HepG2 (cell line): ENCODE measurements around the gene SOCS1. TPM values are rescaled to one million over a fixed set of nuclear protein-coding genes. Genes with fewer than 3 reads are reported as not detected.

Source experiments
- CBX1 ChIP-seq: IDR thresholded peaks from one replicate; pipeline ENCODE4 v1.6.1; 2016; ENCODE audit warnings: antibody characterized with exemption, low read depth
- HIVEP1 ChIP-seq: sonication (generic); formaldehyde crosslinking; IDR thresholded peaks from 2 replicates; pipeline ENCODE4 v1.4.0; 2020; ENCODE audit warnings: mild to moderate bottlenecking, missing genetic modification reagents
- SSRP1 ChIP-seq: IDR thresholded peaks from 2 replicates; pipeline ENCODE4 v1.6.1; 2016; ENCODE audit warnings: control low read depth
- TARDBP ChIP-seq: sonication (generic); formaldehyde crosslinking; IDR thresholded peaks from 2 replicates; pipeline ENCODE4 v1.8.0; 2022; ENCODE audit warnings: mild to moderate bottlenecking, missing genetic modification reagents
- TEAD2 ChIP-seq: sonication (generic); formaldehyde crosslinking; IDR thresholded peaks from 2 replicates; pipeline ENCODE4 v1.9.0; 2021; ENCODE audit warnings: missing genetic modification reagents
- U2AF2 ChIP-seq: fragments of 200-400 bp; formaldehyde crosslinking; IDR thresholded peaks from 2 replicates; pipeline ENCODE4 v1.6.1; 2017; ENCODE audit warnings: low read depth, mild to moderate bottlenecking, low read length
- ZNF557 ChIP-seq: sonication (generic); formaldehyde crosslinking; IDR thresholded peaks from 2 replicates; pipeline ENCODE4 v1.4.0; 2020; ENCODE audit warnings: missing genetic modification reagents
- polyA plus RNA-seq, 8 experiments: library from polyadenylated mRNA; depleted of rRNA in 3 of 8; stranded (reverse) in 7 of 8; unstranded in 1 of 8; fragments of >200 nt; fragmentation: Illumina TruSeq in 4 of 8; extraction: Trizol in 4 of 8; gene quantifications; 2 replicates each; pipeline versions ENCODE4 v1.2.1 to v1.2.3, GENCODE V29; 2011 to 2016; ENCODE audit warnings: low read depth in 4 of 8, missing spikeins in 1 of 8, mixed read lengths in 1 of 8; ENCODE audit not compliant: insufficient read depth in 1 of 8
- total RNA-seq, 5 experiments: library from RNA; depleted of rRNA; stranded (reverse); fragments of >200 nt; fragmentation: Illumina TruSeq; extraction: Trizol; gene quantifications; 2 replicates each; pipeline ENCODE4 v1.2.3, GENCODE V29; 2016; ENCODE audit warnings: low read depth in 1 of 5
- TF ChIP-seq, protein P1 (sequence below), 2 experiments: sonication (generic) in 1 of 2; formaldehyde crosslinking in 1 of 2; IDR thresholded peaks; 2 replicates each; pipeline versions ENCODE4 v1.4.0 to v1.6.1; 2018 to 2020; ENCODE audit warnings: missing genetic modification reagents in 2 of 2, borderline replicate concordance in 1 of 2, low read depth in 1 of 2, mild to moderate bottlenecking in 1 of 2, missing biosample characterization in 1 of 2
- TF ChIP-seq, protein P2 (sequence below): sonication (generic); formaldehyde crosslinking; IDR thresholded peaks from 2 replicates; pipeline ENCODE4 v1.4.0; 2020; ENCODE audit warnings: missing genetic modification reagents
- TF ChIP-seq, protein P3 (sequence below): sonication (generic); IDR thresholded peaks from 2 replicates; pipeline ENCODE4 v1.6.1; 2016; ENCODE audit warnings: low read depth, borderline replicate concordance
- TF ChIP-seq, protein P4 (sequence below): sonication (generic); formaldehyde crosslinking; IDR thresholded peaks from 2 replicates; pipeline ENCODE4 v1.9.0; 2021; ENCODE audit warnings: mild to moderate bottlenecking, missing genetic modification reagents
- TF ChIP-seq, protein P5 (sequence below): sonication (generic); formaldehyde crosslinking; IDR thresholded peaks from 2 replicates; pipeline ENCODE4 v1.5.0; 2020; ENCODE audit warnings: mild to moderate bottlenecking, missing genetic modification reagents

Gene SOCS1
- total and polyA plus RNA-seq, 2 of the 13 experiments (the other 11 are each of a cell fraction or from before 2014, with no cell fraction given): 5.3 to 6.3 TPM

DNA sequence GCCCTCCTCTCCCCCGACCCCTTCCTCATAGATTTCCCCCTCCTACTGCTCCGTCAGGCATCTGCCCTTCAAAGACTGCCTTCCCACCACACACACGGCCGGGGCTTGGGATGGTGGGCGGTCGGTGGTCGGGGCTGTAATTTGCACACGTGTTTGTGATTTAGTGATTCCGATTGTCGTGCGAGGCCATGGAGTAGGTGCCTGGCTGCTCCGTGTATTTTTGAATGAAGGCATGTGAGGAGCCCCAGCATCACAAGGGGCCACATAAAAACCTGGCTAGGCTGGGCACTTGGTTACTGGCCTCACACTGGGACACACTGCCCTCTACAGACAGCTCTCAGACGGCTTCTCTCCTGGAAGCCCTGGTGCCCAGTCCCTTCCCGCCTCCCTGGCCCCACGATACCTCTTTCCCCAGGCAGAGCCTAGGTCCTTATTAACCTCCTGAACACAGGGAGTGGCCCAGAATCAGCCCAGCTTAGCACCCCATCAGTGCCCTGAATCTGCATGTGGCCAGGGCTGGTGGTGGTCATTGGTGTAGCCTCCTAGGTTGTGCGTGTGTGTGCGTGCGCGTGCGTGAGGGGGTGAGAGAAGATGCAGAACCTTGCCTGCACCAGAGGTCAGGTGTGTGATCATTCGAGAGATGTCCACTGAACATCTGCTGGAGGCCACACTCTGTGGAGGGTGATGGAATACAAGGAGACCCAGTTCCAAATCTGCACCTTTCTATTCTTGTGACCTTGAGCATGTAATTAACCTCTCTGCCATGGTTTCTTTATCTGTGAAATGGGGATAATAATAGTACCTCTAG, 1.3 kb upstream of the SOCS1 start (continued):
- TF ChIP-seq, protein P1, sequence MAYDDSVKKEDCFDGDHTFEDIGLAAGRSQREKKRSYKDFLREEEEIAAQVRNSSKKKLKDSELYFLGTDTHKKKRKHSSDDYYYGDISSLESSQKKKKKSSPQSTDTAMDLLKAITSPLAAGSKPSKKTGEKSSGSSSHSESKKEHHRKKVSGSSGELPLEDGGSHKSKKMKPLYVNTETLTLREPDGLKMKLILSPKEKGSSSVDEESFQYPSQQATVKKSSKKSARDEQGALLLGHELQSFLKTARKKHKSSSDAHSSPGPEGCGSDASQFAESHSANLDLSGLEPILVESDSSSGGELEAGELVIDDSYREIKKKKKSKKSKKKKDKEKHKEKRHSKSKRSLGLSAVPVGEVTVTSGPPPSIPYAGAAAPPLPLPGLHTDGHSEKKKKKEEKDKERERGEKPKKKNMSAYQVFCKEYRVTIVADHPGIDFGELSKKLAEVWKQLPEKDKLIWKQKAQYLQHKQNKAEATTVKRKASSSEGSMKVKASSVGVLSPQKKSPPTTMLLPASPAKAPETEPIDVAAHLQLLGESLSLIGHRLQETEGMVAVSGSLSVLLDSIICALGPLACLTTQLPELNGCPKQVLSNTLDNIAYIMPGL (CRISPR knock-in tag; IDR thresholded peaks at IDR 0.05; ENCODE audit: borderline replicate concordance in 1 of 2, low read depth in 1 of 2): peak; percentile 96 to 98
- TF ChIP-seq TEAD2 (CRISPR knock-in tag) (no peak; the same call in 1 of the 2 replicates), U2AF2 (no peak), ZNF557 (peak; percentile 49; the same call in 1 of the 2 replicates), HIVEP1 (peak; percentile 12; the same call in 1 of the 2 replicates), CBX1 (peak; percentile 70), SSRP1 (CRISPR knock-in tag) (peak; percentile 61; the same call in 1 of the 2 replicates), TARDBP (CRISPR knock-in tag) (peak; percentile 95)
- TF ChIP-seq, protein P2, sequence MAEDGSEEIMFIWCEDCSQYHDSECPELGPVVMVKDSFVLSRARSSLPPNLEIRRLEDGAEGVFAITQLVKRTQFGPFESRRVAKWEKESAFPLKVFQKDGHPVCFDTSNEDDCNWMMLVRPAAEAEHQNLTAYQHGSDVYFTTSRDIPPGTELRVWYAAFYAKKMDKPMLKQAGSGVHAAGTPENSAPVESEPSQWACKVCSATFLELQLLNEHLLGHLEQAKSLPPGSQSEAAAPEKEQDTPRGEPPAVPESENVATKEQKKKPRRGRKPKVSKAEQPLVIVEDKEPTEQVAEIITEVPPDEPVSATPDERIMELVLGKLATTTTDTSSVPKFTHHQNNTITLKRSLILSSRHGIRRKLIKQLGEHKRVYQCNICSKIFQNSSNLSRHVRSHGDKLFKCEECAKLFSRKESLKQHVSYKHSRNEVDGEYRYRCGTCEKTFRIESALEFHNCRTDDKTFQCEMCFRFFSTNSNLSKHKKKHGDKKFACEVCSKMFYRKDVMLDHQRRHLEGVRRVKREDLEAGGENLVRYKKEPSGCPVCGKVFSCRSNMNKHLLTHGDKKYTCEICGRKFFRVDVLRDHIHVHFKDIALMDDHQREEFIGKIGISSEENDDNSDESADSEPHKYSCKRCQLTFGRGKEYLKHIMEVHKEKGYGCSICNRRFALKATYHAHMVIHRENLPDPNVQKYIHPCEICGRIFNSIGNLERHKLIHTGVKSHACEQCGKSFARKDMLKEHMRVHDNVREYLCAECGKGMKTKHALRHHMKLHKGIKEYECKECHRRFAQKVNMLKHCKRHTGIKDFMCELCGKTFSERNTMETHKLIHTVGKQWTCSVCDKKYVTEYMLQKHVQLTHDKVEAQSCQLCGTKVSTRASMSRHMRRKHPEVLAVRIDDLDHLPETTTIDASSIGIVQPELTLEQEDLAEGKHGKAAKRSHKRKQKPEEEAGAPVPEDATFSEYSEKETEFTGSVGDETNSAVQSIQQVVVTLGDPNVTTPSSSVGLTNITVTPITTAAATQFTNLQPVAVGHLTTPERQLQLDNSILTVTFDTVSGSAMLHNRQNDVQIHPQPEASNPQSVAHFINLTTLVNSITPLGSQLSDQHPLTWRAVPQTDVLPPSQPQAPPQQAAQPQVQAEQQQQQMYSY: peak; percentile 88
- TF ChIP-seq, protein P3, sequence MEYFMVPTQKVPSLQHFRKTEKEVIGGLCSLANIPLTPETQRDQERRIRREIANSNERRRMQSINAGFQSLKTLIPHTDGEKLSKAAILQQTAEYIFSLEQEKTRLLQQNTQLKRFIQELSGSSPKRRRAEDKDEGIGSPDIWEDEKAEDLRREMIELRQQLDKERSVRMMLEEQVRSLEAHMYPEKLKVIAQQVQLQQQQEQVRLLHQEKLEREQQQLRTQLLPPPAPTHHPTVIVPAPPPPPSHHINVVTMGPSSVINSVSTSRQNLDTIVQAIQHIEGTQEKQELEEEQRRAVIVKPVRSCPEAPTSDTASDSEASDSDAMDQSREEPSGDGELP: peak; percentile 37; the same call in 1 of the 2 replicates
- TF ChIP-seq, protein P4, sequence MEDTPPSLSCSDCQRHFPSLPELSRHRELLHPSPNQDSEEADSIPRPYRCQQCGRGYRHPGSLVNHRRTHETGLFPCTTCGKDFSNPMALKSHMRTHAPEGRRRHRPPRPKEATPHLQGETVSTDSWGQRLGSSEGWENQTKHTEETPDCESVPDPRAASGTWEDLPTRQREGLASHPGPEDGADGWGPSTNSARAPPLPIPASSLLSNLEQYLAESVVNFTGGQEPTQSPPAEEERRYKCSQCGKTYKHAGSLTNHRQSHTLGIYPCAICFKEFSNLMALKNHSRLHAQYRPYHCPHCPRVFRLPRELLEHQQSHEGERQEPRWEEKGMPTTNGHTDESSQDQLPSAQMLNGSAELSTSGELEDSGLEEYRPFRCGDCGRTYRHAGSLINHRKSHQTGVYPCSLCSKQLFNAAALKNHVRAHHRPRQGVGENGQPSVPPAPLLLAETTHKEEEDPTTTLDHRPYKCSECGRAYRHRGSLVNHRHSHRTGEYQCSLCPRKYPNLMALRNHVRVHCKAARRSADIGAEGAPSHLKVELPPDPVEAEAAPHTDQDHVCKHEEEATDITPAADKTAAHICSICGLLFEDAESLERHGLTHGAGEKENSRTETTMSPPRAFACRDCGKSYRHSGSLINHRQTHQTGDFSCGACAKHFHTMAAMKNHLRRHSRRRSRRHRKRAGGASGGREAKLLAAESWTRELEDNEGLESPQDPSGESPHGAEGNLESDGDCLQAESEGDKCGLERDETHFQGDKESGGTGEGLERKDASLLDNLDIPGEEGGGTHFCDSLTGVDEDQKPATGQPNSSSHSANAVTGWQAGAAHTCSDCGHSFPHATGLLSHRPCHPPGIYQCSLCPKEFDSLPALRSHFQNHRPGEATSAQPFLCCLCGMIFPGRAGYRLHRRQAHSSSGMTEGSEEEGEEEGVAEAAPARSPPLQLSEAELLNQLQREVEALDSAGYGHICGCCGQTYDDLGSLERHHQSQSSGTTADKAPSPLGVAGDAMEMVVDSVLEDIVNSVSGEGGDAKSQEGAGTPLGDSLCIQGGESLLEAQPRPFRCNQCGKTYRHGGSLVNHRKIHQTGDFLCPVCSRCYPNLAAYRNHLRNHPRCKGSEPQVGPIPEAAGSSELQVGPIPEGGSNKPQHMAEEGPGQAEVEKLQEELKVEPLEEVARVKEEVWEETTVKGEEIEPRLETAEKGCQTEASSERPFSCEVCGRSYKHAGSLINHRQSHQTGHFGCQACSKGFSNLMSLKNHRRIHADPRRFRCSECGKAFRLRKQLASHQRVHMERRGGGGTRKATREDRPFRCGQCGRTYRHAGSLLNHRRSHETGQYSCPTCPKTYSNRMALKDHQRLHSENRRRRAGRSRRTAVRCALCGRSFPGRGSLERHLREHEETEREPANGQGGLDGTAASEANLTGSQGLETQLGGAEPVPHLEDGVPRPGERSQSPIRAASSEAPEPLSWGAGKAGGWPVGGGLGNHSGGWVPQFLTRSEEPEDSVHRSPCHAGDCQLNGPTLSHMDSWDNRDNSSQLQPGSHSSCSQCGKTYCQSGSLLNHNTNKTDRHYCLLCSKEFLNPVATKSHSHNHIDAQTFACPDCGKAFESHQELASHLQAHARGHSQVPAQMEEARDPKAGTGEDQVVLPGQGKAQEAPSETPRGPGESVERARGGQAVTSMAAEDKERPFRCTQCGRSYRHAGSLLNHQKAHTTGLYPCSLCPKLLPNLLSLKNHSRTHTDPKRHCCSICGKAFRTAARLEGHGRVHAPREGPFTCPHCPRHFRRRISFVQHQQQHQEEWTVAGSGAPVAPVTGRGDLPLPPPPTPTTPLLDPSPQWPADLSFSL (CRISPR knock-in tag): no peak
- TF ChIP-seq, protein P5, sequence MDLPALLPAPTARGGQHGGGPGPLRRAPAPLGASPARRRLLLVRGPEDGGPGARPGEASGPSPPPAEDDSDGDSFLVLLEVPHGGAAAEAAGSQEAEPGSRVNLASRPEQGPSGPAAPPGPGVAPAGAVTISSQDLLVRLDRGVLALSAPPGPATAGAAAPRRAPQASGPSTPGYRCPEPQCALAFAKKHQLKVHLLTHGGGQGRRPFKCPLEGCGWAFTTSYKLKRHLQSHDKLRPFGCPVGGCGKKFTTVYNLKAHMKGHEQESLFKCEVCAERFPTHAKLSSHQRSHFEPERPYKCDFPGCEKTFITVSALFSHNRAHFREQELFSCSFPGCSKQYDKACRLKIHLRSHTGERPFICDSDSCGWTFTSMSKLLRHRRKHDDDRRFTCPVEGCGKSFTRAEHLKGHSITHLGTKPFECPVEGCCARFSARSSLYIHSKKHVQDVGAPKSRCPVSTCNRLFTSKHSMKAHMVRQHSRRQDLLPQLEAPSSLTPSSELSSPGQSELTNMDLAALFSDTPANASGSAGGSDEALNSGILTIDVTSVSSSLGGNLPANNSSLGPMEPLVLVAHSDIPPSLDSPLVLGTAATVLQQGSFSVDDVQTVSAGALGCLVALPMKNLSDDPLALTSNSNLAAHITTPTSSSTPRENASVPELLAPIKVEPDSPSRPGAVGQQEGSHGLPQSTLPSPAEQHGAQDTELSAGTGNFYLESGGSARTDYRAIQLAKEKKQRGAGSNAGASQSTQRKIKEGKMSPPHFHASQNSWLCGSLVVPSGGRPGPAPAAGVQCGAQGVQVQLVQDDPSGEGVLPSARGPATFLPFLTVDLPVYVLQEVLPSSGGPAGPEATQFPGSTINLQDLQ: peak; percentile 57; the same call in 1 of the 2 replicates
